HG03342 (cell line): ENCODE measurements around the gene IP6K1.
"Not testable (repeated sequence)": the region's sequence is repeated elsewhere in the genome, so short reads cannot be mapped to it uniquely, and the experiment has no call there.

ENCODE experiments used
- ATAC-seq: cut with Tn5 transposase; IDR thresholded peaks from one replicate; pipeline ENCODE4 v1.9.1; 2021; ENCODE audit warnings: mild to moderate bottlenecking, moderate library complexity; ENCODE audit not compliant: unreplicated experiment

The IP6K1 gene

DNA sequence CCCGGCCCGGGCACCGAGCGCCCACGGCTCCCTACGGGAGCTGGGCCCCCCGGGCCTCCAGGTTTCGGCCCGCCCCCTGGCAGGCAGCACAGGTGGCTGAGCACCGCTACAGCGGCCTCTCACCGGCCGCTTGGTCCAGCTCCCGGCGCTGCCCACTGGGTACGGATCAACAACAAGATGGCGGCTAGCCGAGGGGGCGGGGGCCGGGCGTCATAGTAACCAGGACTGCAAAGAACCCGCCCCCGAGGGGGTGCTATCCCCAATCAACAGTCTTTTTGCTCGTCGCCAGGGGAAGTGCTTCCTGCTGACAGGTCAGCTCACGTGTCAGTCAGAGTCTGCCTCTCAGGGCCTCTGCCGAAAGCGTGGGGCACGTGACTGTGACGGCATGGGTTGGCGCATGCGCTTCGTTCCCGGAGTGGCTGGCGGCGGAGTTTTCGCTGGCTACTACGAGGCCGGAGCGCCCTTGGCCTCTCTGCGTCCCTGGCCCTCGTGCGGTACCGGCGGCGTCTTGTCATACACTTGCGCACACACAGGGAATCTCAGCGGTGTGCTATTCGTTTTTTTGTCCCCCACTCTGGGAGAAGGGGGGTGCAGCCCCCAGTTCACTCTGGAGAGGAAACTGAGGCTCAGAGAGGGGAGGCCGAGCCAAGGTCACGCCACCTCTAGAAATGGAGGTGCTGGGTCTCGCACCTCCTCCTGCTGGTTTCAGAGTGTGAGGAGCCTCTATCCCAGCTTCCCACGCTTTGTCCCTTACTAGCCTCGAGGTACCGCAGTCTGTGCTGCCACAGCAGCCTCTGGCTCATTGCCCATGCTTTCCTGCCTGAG, at the start of gene IP6K1:
IP6K1 (minus strand) TSS at position 186 of the 825 bp plus-strand sequence. CDS start 38,502 bp downstream, outside the sequence.
- peak; percentile 99 for ATAC-seq

DNA sequence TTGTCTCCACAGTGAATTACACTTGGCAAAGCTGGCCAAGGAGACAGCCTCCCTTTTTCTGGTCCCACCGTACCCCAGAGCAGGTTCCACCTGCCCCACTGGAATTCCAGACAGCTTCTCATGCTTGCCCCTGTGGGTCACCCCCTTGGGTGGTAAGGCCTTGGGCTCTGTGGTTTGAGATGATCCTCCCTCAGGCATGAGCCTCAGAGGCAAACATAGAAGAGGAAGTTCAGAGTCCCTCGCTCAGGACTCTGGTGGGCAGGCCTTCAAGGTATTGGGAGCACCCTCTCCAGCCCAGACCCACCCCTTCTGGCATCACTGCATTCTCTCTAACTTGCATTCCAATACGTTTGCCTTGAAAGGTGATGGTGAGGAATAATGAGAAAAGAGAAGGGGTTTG, 45.0 kb upstream of the IP6K1 start:
- no peak for ATAC-seq

DNA sequence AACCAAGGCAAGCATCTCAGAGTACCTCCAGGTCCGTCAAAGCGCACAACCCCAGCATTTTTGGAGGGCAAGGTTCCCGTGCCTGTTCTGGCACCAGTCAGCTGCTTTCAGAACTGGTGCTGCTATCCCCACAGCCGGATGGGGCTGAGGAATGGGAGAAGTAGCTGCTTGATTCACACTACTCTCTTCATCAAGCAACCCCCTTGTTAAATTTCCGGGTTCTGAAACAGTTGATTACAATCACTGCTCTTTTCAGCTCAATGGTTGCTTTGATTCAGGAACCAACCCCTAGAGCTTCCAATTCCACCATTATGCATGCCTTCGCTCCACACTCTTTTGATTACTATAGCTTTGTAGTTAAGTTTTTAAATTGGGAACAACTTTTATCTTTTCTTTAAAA, 39.7 kb upstream of the IP6K1 start:
- ATAC-seq = no peak

DNA sequence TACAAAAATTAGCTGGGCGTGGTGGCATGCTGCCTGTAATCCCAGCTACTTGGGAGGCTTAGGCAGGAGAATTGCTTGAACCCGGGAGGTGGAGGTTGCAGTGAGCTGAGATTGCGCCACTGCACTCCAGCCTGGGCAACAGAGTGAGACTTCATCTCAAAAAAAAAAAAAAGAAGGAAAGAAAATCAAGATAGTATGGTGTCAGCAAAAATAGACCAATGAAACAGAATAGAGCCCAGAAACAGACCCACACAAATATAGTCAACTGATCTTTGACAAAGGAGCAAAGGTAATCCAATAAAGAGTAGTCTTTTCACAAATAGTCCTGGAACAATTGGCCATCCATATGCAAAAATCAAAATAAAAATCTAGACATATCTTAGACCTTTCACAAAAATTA, 36.8 kb upstream of the IP6K1 start:
- not testable (repeated sequence) for ATAC-seq

DNA sequence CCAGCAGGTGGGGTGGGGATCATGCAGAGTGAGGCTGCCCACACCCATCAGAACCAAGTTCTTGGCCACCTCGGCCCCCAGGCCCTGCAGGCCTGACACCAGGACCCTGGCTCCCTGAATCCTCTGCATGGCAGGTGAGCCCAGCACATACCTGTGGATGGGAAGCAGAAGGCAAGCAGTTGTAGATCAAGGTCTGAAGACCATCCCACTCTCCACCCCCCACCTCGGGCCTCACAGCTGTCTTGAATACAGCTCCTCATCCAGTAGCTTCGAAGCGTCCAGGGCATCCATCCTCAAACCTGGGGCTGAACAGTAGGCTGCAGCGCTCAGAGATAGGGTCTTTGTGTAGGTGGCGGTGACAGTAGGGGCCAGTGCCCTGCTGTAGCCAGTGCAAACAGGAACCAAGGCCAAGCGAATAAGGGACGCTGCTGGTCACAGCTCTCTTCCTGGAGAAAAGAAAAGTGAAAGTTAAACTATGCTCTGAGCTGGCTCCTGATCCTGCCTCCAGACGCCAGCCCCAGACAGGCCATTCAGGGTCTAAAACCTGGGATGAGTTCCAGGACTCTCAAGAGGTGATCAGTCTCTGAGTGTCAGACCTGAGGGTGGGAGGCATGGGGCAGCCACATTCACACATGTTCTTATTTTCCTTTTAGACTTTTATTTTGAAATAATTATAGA, 27.3 kb upstream of the IP6K1 start, which contains the start of gene UBA7:
UBA7 (minus strand) TSS at position 457 of the 678 bp plus-strand sequence; CDS start at position 291, 166 bp downstream.
- ATAC-seq = peak; percentile 61

DNA sequence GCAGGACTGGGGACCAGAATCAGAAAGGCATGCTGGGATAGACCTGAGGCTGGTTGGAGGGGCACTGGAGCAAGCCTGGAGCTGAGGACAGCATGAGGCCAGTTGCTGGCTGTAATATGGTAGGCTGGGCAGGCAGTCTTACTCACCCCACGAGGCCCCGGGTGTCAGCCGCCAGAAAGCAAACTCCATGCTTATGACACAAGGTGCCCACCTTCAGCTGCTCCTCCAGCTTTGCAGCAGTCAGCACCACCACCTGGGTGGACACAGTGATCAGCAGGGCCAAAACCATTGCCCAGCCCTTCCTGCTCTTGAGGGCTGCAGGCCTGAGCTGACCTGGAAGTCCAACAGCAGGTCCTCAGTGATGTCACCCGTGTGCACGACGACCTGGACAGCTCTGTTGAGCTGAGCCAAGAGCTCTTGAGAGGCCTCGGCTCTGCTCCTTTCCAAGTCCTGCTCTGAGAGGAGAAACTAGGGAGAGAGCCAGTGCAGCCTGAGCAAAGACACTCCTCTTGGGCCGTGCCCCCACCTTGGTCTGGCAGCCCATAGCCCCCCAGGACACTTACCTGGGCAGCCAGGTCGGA, 26.7 kb upstream of the IP6K1 start:
- ATAC-seq = no peak

DNA sequence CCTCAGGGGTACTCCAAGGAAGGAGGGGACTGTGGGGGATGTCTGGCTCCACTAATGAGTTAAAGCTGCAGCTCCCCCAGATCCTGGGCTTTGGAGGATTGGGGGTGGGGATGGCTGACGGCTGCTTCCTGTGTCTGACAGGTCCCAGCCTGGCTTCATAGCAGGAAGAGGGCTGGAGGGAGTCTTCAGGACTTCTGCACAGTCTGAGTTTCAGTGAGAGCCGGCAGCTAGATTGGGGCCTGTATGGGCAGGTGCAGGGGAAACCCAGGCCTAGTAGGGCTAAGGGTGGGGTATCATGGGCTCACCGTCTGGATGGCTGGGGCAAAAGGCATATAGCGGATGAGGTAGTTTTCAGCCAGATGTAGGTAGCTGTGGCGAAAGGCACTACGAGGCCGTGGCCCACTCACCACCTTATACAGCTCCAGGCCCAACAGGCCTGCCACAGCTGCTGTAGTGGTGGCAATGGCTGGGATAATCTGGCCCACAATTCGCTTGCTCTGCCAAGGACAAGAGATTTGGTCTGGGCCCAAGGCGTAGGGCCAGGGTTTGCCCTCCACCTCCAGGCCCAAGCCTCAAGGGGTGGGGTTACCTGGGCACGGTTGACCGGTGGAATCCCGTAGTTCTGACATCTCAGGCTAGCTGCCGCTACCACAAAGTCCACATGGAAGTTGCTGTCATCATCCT, 21.2 kb upstream of the IP6K1 start:
- ATAC-seq = no peak

DNA sequence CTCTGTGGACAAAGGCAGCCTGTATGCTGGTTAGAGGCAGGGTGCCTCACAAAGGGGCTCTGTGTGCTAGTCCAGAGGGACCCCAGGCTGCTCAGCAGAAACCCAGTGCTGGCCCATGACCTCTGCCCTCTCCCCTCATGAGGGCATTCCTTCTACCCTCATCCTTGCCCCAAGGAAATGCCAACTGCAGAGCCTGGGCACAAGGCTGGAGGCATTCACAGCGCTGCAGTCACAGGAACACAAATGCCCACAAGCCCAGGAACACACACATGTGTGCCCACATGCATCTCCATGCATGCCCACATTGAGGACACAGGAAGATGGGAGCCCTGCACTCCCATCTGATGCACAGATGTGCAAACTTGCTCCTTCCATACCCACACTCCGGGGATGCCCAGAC, 20.5 kb upstream of the IP6K1 start:
- ATAC-seq = no peak

DNA sequence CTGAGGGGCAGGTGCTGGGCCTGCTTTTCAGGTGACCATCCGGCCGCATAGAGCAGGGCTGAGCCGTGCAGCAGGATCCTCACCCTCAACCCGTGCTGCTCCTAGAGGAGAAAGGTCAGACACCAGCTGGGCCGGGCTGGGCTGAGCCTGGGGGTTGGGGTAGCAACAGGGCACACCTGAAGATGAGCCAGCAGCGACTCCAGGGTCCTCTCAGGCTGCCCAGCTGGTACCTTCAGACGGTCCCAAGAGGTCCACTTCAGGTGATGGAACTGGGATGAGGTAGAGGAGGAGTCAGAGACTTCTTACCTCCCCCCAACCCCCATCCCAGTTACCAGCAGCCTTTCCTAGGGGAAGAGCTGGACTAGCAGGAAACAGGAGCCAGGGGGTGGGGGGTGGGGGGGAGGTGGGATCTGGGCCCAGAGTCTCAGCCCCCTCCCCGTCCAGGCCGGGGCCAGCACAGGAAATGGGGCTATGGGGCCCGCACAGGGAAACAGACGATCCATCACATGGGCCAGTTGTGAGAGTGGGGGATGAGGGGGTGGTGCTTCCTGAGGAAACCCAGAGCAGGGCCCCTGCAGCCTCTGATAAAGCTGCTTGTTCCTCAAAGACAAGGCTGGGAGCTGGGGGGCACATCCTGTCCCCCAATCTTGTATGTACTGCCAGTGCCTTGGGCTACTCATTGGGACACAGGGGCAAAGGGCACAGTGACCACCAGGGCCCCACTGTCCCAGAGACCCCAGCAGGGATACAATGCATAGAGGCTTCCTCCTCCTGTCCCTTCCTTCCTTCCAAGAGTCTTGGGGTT, 19.8 kb upstream of the IP6K1 start:
- ATAC-seq = no peak

DNA sequence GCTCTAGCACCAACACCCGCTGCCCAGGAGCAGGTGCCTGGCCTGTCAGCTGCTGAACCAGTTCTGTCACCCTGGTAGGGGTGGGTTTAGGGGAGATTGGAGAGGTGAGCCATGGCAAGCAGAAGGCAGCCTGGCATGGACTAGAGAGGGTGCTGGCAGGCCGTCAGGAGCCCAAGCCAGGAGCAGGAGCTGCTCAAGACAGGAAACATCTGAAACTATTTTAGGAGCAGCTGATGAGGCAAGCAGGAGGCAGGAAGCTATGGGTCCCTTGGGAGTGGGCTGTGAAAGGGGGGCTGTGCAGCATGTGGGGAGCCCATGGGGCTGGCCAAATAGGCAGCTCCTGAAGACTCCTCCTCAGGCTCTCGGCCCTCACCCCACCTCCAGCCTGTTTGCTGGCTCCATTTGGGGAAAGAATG, 19.0 kb upstream of the IP6K1 start:
- no peak for ATAC-seq

DNA sequence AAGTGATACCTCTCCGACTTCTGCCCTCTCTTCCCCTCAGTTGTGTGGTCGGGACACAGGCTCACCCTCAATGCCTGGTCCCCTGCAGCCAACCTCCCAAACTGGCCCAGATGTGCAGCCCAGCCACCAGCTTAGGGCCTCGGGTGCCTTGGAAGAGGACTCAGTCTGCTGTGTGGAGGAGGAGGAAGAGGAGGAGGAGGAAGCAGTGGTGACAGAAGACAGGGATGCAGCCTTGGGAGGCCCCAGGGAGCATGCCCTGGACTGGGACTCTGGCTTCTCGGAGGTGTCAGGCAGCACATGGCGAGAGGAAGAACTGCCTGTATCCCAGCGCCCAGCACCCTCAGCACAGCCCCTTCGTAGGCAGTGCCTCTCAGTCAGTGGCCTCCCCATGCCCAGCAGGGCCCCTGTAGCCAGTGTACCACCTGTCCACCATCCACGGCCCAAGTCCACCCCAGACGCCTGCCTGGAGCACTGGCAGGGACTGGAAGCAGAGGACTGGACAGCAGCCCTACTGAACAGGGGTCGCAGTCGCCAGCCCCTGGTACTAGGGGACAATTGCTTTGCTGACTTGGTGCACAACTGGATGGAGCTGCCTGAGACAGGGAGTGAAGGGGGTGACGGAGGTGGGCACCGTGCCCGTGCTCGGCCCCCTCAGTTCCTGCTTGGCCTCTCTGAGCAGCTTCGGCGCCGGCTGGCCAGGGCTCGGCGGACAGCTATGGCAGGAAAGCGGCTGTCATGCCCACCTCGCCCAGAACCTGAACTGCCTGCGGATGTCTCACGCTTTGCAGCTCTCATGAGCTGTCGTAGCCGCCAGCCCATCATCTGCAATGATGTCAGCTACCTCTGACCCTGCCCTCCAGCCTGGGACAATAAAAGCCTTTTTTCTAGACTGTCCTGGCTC, 18.0 kb upstream of the IP6K1 start:
- no peak for ATAC-seq

DNA sequence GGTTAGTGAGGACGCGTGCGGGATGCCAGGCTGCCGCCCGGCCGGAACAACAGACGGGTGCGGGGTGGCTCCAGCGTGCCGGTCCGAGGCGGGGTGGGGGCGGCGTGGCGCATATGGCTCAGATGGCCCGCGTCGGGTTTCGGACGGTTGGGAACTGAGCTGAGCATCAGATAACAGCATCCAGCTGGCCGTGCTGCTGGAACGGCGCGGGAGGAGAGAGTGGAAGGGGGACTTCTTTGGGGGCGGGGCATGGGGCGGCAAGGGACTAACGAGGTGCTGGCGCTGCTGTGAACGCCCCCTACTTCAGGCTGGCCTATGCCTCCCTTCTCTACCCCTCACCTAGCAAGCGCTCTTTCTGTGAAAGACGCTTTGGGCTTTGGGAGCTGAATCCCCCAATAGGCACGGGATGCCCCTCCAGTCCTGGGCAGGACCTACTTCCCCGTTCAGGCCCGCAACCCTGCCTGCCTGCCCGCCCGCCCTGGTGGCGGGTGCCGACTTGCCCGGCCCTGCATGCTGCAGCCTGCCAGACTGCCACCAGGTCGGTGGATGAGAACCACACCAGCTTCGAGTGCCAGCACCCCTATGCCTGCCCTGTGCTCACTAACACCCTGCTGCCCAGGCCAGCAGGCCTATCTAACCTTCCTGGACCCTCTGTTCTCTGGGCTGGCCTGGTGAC, 17.3 kb upstream of the IP6K1 start:
- peak; percentile 6 for ATAC-seq

DNA sequence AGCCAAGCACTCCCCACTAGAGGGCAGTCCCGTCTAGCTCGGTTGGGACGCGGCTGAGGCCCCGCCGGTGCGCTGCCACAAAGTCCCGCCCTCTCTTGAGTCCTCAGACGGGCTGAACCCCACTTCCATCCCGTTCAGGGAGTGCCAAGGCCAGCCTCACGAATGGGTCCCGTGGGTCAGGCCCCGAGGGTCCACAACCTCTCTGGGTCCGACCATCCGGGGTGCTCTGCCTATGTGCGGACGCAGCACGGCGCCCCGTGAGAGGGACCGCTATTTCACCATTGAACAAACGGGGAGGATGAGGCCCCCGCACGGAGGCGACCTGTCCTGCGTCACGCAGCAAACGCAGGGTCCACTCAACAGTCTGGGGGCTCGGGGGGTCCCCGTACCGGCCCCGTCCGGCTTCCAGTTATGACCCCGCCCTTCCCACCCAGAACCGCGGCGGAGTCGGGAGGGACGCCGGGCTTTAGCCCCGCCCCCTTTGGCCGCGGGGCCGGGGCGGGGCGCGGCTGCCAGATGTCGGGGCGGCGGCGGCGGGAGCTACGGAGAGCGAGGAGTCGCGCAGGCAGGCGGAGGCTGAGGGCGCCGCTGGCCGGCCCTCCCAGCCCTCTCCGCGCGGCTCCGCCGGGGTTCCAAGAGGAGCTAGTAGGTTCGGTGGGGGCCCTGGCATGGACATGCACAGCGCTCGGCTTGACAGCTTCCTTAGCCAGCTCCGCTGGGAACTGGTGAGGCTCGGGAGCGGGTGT, 16.6 kb upstream of the IP6K1 start, which contains the start of gene INKA1:
INKA1 (plus strand) TSS at position 543 of the 746 bp plus-strand sequence; CDS start at position 675, 132 bp downstream.
- peak; percentile 63 for ATAC-seq

DNA sequence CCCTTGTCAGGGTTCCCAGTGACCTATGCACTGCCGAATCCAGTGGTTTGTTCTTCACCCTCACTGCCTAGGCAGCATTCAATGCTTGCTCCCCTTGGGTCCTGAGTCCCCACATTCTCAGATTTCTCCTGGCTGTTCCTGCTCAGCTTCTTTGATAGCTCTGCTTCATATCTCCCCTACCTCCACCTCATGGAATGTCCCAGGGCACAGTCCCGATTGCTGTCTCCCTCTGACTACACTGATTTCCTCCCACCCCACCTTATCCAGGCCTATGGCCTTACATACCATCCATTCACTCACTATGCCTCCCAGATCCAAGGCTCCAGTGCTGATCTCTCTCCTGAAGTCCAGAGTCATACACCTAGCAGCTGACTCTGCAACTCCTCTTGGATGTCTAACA, 14.8 kb upstream of the IP6K1 start:
- no peak for ATAC-seq

DNA sequence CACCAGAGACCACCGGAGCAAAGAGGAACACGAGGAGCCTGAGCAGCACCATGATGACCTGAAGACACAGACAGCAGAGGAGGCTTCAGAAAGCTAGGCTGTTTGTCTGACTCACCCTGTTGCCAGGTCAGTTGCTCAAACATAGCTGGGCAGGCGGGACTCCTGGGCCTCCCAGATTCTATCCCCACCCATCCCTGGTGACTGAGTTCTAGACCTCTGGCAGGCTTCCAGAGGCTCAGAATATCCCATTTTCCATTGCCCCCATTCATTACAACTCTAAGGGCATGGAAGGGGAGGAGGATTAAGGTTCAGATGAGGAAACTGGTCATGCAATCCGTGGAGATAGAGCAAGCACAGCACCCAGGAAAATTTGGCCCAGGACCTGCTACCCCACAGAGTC, 13.4 kb upstream of the IP6K1 start, which contains the start of gene CDHR4:
CDHR4 (minus strand) TSS at position 113 of the 400 bp plus-strand sequence; CDS start at position 52, 61 bp downstream.
- no peak for ATAC-seq

DNA sequence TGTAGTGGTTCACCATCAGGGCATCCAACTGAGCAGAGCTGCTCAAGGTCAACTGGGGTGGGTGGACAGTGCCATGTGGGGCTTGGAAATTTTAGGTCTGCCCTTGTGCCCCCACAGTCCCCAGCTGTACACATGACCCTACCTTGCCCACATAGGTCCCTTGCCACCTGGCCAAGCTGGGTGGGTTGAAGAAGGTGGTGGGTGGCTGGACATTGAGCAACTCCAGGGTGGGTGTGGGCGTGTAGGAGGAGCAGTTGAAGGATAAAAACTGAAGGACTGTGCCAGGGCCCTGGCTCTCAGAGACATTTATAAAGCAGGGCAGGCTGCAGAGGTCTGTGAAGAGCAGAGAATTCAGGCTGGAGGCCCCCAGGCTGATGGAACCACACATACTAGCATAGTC, 12.8 kb upstream of the IP6K1 start:
- ATAC-seq = no peak

DNA sequence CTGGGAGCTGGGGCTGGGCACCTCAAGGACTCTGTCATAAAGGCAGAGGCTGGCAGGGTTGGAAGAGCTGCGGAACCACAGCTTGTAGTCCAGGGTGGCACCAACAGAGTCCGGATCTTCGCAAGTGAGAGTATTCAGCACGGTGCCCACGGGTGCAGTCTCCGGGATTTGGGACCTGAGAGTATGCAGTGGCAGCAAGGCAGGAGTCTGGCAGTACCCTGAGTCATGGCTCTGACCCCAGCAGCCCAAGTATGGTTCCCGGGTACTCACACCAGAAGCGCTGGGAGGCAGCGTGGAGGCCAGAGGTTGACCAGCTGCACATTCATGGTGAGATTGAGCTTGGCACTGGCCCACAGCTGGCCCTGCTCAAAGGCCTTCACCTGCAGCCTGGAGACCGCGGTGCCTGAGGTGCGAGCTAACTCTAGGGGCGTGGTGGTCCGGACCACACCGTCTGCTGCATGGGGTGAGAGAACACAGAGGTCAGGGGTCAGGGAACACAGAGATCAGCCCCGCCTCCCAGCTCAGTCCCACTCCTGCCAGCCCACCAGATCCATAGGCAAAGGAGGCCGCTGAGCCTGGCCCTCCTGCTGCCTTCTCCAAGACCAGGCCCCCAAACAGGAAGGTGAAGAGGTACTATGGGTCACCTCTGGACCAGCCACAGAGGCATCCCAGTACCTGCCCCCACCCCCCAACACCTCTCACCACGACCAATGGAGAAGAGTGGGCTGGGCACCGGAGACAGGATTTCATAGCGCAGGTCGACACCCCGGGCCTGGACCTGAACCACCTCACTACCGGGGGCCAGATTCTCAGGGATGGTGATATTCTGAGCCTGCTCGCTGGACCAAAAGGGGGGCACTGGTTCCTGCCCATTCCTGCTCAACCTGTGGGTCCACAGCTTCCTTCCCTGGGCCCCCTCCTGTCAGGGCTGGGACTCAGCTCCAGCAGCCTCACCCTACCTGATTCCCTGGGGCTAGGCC, 8.9 kb upstream of the IP6K1 start:
- ATAC-seq = no peak
